ENCODE measurements around the gene TMCO1.

- TF ChIP-seq ZNF274 (IDR thresholded peaks at IDR 0.05; ENCODE audit: low read depth, low read length) = no peak
- no peak for TF ChIP-seq SUZ12 (IDR thresholded peaks at IDR 0.05; ENCODE audit: extremely low read depth, insufficient read depth, insufficient read length)
- no peak for TF ChIP-seq YY1 (IDR thresholded peaks at IDR 0.05; ENCODE audit: insufficient read depth, insufficient read length)
These were observed 31.5 kb downstream of the TMCO1 start for GRCh38 chr1:165737196-165737595.
